ENCODE measurements around the gene MACROH2A1.

The MACROH2A1 gene

GRCh38 chr5:135349886-135350285, 49.1 kb downstream of the MACROH2A1 start:
- no peak for DNase-seq (ENCODE audit: low read depth)
- H3K4me3 ChIP-seq (ENCODE audit: low read depth, low read length) = no peak overlapping the region
- TF ChIP-seq, protein P1, sequence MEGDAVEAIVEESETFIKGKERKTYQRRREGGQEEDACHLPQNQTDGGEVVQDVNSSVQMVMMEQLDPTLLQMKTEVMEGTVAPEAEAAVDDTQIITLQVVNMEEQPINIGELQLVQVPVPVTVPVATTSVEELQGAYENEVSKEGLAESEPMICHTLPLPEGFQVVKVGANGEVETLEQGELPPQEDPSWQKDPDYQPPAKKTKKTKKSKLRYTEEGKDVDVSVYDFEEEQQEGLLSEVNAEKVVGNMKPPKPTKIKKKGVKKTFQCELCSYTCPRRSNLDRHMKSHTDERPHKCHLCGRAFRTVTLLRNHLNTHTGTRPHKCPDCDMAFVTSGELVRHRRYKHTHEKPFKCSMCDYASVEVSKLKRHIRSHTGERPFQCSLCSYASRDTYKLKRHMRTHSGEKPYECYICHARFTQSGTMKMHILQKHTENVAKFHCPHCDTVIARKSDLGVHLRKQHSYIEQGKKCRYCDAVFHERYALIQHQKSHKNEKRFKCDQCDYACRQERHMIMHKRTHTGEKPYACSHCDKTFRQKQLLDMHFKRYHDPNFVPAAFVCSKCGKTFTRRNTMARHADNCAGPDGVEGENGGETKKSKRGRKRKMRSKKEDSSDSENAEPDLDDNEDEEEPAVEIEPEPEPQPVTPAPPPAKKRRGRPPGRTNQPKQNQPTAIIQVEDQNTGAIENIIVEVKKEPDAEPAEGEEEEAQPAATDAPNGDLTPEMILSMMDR (IDR thresholded peaks at IDR 0.05; ENCODE audit: low read depth, low read length, missing control alignments) = no peak
- in situ Hi-C loops (cut with HindIII; ENCODE audit: low sequenced_read_pairs) = no loop called here

DNA sequence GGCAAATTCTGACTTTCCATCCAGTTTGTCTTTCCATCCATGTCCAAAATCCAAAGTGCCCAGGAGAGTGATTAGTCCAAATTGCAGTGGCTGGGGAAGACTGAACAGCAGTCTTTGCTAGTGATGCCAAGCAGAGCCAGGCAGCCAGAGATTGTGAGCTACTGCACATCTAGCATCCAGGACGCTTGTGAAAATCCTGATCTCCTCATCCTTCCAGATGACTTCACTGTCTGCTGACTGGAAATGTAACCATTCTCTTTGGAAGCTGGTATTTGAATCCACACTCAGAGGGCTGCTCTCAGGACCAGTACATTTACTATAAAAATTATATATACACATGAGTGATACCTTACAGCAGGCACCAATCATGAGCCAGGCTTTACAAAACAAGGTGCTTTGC, 49.6 kb downstream of the MACROH2A1 start:
- DNase-seq (ENCODE audit: low read depth) = no peak
- in situ Hi-C loops (cut with HindIII; ENCODE audit: low sequenced_read_pairs) = no loop called here
- TF ChIP-seq, protein P1 (IDR thresholded peaks at IDR 0.05; ENCODE audit: low read depth, low read length, missing control alignments) = no peak

DNA sequence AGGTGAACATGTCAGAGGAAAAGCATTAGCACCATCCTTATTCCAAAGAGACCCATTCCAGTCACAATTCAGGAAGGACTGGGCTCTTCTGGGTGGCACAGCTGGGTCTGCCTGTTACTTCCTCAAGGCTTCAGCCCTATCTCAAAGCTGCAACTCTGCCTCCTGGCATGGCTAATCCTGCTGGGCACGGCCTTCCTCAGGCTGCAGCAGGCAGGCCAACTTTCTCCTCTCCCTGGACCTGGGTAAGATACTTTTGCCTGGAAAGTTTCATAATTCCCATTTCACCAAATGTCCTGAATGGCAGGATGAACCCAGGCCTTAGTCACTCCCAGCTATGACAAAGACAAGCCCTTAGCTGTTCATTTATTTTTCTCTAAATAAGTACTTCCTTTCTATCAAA, 50.1 kb downstream of the MACROH2A1 start:
- in situ Hi-C loops (cut with HindIII; ENCODE audit: low sequenced_read_pairs) = no loop called here
- DNase-seq (ENCODE audit: low read depth) = no peak

More for the DNA sequence above, 49.6 kb downstream of the MACROH2A1 start:
- H3K4me3 ChIP-seq (ENCODE audit: low read depth, low read length) = no peak overlapping the region

GRCh38 chr5:135347392-135347791, 51.6 kb downstream of the MACROH2A1 start:
- H3K4me3 ChIP-seq (ENCODE audit: low read depth, low read length) = no peak overlapping the region
- in situ Hi-C loops (cut with HindIII; ENCODE audit: low sequenced_read_pairs) = no loop called here
- DNase-seq (ENCODE audit: low read depth) = no peak
- TF ChIP-seq, protein P1 (IDR thresholded peaks at IDR 0.05; ENCODE audit: low read depth, low read length, missing control alignments) = no peak

More for the DNA sequence above, 50.1 kb downstream of the MACROH2A1 start:
- TF ChIP-seq, protein P1 (IDR thresholded peaks at IDR 0.05; ENCODE audit: low read depth, low read length, missing control alignments) = no peak
- H3K4me3 ChIP-seq (ENCODE audit: low read depth, low read length) = no peak overlapping the region

- no peak for DNase-seq (ENCODE audit: low read depth)
- in situ Hi-C loops (cut with HindIII; ENCODE audit: low sequenced_read_pairs) = no loop called here
- no peak overlapping the region for H3K4me3 ChIP-seq (ENCODE audit: low read depth, low read length)
- TF ChIP-seq, protein P1 (IDR thresholded peaks at IDR 0.05; ENCODE audit: low read depth, low read length, missing control alignments) = no peak
Measured at GRCh38 chr5:135345956-135346731, 52.9 kb downstream of the MACROH2A1 start.

DNA sequence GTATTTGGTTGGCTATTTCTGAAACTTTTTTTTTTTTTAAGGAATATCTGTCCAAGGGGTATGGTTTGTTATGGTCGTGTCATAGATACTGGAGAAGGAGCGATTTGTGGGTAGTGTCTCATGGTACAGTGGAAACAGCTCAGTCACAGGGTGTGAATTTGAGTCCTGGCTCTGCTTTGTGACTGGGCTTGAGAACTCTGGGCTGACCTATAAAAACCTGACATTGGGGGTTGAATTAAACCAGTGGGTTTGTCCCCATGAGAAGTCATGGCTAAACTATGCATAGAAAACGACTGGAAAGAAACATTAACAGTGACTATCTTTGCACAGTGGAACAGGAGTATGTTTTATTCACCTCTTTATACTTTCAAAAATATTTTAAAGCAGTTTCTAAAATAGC, 54.7 kb downstream of the MACROH2A1 start:
- TF ChIP-seq, protein P1 (IDR thresholded peaks at IDR 0.05; ENCODE audit: low read depth, low read length, missing control alignments) = no peak
- DNase-seq (ENCODE audit: low read depth) = no peak
- in situ Hi-C loops (cut with HindIII; ENCODE audit: low sequenced_read_pairs) = no loop called here
- no peak overlapping the region for H3K4me3 ChIP-seq (ENCODE audit: low read depth, low read length)
